ENCODE results near the gene ATXN7.

The ATXN7 gene

DNA sequence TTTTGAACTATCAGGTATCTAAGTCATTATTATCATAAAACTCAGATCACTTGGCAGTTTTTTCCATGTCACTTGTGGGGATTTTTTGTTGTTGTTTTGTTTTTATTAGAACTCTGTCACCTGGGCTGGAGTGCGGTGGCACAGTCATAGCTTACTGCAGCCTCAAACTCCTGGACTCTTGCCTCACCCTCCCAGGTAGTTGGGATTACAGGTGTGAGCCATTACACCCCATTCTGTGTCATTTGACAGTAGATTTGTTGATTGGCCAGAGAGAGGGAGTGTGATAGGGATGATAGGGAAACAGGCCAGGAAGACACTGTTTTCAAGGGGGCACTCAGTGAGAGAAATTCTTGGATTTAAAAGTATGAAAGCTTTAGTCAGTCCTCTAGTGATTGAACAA, 103.2 kb downstream of the ATXN7 start:
- DNase-seq: no peak

DNA sequence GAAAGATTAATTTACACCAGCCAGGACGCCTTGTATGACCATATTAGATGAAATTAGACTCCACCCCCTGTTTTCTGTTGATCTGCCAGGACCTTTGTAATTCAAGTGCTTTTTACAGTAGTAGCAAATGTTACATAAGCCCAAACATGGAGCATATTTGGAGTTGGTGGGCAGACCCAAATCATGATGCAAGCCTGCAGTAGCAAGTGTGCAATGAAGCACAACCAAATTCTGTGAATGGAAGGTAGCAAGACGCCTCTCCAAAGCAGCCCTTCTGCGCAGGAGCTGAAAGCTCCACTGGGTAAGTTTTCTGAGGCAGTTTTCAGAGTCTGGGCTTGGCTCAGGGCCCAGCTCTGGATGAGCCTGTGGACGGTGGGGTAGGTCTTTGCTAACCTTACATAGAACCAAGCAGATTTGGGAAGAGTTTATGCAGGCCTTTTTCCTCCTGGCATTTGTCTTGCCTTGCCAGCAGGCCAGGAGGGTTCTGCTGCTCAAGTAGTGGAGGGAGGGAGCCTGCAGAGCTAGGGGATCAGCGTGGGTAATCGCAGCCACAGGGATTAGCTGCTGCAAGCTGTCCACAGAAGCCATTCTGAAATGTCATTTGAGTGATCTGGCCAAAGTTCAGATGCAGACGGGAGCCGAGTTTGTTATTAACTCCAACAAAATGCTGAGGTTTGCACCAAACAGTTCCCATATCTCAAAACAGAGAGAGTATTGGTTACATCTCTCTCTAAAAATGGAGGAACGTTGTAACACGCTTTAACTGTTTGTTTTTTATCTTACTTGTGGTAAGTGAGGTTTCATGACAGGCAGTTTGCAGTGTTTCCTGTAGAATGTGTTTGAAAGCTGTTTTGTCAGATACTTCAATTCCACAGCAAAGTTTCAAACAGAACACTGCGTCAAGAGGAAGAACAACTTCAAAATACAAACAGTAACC, 104.3 kb downstream of the ATXN7 start:
- DNase-seq: no peak

DNA sequence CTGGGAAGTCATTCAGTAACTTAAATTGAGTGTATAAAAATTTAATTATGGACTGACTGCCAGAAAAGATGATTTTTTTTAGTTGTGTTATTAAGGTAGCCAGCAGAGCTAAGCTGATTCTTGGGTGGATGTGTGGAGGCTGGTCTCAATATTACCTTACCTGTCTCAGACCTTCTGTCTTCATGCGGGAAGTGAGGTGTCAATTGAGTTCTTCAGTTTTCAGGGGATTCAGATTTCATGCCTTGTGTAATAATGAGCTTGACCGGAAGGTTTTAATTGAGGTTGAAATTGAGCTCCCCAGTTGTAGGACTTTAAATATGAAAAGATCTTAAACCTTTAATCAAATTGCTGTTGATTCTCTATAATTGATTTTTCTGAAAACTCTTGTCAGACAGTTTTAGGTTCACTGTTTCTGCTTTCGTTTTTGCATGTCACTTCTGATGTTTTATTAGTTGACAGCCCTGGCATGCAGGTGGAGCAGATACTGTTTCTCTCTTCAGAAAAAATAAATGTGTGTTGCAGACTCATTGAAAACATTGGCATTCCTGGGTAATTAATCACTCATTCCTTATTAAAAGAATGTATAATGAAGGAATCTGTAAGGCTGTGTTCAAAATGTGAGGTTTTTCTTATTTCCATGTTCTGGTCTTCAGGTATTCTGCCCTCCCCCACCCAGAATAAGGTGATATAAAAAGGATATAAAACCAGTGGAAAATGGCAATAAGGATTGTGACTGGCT, 105.1 kb downstream of the ATXN7 start:
- DNase-seq: no peak

DNA sequence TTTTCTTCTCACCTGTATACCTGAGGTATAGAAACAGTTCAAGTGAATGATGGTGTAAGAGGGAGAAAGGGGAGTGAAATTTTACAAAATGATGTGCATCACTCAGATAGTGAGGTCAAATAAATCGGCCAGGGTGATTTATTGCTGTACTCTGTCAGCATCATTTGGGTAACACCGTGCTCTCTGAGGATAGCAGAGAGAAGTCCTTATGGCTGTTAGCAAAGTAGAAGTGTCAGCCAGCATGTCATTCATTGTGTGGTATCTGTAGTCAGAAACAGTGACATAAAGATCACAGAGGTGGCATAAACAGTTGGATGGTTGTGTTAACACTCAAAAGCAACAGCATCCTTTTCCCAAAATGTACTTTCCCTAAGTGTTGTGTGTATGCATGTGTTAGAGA, 106.2 kb downstream of the ATXN7 start:
- no peak for DNase-seq

DNA sequence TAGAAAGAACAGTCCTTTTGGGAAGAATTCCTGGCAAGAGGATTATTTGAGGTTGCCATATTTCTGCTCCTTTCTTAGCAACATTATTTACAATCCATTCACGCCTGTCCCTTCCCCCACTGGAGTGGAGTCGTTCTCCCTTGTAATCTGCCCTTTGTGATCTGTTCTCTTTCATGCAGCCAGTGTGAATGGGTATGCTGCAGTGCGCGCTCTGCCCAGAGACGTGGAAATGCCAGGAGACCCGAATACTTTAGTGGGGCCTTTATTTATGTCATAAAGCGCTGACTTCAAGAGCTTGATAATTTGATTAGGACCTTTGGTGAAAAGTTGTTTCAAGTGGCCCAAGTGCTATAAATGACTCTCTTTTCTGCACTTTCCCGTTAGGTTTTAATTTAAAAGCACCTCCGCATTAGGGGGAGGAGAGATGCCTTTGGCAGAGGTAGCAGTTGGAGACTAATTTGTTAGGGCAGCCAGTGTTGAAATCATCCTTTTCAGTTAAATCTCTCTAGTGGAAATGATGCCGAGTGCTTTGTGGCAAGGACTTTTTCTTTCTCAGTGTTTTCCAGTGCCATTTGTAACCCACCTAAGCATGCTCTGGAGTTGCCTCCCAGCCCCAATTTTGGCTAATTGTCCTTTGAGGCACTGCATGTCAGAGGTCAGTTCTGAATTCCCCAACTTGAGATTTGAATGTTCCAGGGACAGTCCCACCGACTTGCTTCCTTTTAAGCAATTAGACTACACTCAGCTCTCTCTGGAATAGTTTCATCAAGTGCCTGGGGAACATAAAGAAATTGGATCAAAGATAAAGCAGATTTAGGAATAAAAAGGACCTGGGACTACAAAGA, 107.2 kb downstream of the ATXN7 start:
- no peak for DNase-seq

DNA sequence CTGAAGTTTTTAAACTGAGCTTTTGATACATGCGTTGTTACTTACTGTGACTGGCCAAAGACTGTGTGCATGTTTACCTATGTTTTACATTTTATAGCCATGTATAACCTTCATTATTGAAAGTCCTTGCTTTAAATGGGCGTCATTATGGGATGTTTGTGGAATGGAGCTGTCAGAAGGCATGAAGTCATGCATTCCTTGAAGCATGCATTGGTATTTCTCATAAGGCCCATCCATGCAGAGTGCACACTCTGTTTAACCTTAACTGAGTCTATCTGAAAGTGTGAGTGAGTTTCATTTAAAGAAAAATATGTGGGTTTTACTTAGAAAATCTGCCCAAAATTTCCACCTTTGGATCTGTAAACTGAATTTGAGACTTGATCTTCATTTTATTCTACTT, 108.5 kb downstream of the ATXN7 start:
- DNase-seq: no peak

DNA sequence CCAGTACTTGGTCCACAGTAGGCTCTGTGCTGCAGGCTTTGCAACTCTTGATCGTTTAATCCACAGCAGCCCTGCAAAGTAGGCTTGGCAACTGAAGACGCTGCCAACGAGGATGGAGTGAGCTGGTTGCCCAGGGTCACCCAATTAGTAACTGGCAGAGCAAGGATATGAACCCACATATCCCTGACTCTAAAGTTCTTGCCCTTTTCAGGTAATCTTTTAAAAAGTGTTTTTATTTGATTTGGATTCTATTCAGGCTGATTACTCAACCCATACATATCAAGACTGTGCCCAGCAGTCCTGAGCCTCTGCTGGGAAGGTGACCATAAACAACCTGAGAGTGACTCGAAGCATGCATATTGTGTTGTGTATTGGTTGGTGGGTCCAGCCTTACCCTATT, 109.3 kb downstream of the ATXN7 start:
- DNase-seq: no peak

DNA sequence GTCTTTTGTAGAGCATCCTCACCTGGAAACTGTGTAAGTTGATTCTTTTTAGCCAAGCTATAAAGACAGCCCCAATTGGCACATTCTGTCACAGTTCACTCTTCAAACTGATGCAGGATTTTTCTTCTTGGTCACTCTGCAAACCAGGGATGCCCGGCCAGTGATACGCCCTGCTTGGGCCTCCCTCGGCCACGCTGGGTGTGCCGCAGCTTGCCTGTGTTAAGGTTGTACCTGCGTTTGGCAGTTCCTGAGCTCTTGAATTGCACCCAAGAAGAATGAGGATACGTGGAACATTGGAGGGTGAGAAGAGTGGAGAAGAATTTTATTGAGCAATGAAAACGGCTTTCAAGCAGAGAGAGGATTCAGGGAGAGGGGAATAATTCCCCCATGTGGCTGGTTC, 109.7 kb downstream of the ATXN7 start:
- DNase-seq: no peak

DNA sequence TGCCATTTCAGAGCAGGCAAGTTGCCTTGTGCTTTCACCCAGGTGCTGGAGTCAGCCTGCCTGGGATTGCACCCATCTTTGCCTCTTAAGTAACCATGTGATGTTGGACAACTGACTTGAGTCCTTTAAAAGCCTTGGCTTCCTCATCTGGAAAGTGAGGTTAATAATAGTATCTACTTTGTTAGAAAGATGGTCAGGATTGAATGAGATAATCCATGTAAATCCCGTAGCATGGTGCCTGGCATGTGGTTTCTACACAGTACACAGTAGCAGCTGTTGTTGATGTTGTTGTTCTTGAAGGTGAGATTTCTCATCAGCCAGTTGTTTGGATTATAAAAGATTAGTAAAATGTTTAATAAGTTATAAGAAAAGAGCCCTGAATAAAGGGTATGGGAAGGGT, 110.8 kb downstream of the ATXN7 start:
- no peak for DNase-seq

DNA sequence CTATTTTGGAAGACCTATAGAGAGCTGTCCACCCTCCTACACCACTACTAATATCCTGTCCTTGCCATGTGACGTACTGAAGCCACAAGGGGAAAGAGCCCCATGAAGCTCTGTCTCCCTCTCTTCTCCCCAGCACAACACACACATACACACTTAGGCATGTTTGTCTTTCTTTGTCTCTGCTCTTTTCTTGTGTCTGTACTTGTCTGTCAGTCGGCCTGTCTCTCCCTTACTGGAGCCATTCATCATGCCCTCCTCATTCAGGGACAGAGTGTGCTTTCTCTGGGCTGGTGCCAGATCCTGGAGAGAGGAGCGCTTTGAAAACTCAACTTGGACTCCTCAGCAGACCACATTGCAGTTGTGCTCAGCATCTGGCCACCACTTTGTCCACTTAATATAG, 112.1 kb downstream of the ATXN7 start:
- DNase-seq: no peak

DNA sequence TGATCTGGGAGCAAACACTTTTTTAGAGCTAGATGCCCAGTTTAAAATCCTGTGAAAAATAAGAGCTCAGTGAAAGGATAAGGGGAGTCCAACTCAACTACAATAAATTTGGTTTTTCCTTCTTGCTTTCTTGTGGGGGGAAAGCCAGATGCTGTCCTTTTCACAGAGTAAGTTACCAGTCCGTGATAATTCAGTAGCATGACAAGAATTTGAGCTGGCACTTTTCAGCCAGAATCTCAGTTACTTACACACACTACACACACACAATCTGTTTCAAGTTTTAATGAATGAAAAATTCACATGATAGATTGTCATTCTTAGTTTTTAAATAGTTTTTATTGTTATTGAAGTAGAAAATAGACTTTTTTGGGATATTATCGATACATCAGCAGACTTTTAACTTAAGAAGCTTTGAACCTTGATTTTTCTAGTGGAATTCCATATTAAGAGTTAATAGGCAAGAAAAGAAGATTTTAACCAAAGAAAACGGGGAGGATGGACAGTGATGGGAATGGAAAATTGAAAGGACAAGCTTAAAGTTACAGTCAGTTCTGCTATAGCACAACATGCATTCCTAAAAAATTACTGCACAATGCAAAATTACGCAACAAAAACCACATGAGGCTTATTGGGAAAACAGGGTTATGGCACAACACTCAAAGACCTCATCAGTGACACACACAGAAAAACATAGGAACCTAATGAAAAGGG, 112.6 kb downstream of the ATXN7 start:
- no peak for DNase-seq

DNA sequence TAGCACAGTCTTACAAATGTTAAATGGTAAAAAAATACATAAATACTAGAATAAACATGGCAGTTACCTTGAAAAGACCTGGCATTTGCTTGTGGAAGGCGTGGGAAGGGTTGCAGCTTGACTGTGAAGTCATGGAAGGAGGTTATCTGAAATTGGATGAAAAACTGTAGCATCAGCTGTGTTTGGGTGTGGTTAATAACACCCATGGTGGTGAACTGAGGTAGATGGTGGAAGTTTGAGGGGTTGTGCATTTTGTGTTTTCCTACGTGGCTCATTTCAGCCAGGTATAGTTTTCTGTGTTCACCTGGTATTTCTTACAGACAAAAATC, 113.2 kb downstream of the ATXN7 start:
- DNase-seq: no peak

DNA sequence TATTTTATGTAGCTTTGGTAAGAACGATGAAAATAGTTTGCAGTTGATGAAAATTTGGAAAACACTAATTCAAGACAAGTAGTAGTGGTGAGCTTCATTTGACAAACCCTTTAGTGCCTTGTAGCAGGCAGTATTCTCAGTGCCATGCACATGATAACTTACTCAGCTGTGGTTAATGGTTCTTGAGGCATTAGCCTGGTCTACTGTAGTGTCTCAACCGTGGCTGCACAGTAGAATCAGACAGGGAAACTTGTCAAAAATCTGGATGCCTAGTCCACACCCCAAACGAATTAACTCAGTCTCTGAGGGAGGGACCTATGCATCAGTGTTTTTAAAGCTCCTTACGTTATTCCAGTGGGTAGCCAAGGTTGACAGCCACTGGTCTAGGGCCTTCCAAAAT, 114.2 kb downstream of the ATXN7 start:
- no peak for DNase-seq

DNA sequence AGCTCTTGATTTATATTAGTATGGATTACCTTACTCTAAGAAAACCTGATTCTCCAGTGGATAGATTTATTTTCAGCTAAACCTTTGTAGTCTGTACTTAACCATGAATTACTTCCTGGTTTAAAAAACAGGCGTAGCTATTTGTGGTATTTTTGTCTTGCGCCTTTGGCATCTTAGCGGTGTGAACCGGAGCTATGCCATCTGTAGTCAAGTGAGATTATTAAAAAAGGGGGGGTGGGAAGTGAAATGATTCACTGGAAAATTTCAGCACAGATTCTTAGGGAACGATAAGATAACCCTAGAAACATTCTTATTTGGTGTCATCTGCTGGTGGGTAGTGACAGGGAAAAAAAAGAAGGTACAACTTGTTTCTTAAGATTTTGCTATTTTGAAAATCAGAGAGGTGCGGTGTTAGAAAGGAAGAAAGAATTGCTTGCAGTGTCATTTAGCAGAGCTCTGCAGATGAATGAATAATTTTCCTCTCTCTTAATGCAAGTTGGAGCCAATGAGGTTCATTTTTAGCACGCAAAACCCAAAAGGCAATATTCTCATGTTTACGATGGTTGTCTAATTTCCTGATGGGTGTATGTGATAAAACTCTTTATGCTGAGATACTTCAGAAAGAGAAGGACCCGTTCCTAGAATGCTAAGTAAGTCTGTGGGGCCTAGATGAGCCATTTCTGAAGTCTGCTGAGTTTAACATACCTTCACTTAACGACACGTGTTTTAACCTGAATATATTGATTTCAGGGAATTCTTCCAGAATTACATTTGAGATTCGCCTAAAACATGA, 115.6 kb downstream of the ATXN7 start:
- no peak for DNase-seq

DNA sequence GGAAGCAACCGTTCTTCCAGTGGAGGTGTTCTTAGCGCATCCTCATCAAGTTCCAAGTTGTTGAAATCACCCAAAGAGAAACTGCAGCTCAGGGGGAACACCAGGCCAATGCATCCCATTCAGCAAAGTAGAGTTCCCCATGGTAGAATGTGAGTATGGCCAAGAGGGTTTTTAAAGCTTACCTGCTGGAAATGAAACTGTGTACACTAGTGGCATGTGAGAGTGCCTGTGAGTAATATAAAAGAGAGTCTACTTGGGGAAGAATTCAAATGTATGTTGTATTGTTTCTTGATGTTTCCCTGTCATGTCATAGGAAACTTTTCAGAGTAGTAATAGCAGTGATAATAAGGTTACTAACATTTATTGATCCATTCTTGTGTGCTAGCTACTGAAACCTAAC, 116.4 kb downstream of the ATXN7 start:
- no peak for DNase-seq

DNA sequence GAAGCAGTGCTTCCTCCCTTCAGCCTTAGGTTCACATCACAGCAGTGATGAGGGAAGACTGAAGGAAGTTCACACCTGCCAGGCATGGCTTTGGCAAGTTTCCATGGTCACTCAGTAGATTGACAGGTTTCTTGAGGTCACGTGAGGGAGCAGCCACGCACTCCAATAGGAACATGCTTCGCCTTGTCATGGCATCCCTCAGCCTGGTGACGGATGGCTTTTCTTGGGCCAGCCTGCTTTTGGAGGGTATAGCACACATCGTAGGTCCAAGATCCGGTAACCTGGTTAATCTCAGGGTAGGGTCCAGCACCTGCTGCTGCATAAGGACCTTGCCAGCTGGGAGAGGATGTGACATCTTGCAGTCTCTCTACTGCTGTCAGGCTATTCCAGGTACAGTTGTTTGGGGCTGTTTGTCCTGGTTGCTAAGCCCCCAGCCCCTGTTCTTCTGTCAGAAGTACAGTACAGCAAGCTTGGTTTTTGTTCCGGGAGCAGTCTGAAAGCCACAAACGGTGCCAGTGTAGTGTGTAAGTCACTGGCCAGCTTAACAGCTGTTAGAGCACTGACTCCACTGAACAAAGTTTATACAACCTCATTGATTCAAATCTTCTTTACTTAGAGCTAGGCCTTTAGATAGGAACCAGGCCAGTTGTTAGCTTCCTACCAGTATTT, 117.3 kb downstream of the ATXN7 start:
- DNase-seq: no peak

DNA sequence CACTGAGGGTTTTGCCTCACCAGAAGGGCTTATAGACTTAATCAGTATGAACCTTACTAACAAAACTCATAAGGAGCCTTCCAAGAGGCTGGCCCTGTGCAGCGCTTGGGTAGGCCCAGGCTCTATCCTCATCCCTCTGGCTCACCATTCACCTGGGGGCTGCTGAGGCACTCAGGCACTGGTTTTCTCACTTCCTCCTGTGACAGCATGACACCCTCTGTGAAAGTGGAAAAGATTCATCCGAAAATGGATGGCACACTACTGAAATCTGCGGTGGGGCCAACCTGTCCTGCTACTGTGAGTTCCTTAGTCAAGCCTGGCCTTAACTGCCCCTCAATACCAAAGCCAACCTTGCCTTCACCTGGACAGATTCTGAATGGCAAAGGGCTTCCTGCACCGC, 118.3 kb downstream of the ATXN7 start:
- DNase-seq: no peak

DNA sequence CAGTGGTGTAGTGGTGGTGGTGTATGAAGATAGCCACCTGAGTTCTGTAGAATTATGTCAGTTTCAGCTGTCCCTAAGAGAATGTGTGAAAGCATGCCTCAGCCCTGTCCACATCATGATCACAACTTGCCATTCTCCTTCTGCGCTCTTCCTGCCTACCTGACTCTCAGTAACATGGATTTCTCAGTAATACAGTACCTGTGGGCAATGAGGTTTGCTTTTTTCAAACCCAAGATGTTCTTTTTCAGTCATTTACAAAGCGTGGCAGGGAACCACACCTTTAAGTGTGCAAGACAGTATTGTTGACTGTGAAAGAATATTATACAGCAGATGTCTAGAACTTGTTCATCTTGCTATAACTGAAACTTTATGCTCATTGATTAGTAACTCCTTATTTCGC, 120.7 kb downstream of the ATXN7 start:
- no peak for DNase-seq

DNA sequence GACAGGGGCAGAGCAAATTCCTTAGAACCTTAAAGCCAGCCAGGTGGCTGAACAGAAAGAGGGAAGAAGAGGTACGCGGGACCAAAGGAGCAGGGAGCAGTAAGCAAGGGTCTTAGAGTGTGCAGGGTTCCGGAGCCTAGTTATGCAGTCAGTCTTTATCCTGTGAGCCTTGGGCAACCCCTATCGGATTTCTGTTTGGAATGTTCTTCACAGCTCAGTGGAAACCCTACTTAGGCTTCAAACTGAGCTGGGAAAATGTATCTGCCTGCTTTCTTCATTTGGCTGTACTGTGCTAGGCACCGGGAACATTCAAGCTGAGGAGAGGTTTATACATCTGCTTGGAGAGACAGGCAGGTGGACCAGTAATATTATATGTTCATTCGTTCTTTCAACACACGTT, 122.5 kb downstream of the ATXN7 start:
- no peak for DNase-seq

DNA sequence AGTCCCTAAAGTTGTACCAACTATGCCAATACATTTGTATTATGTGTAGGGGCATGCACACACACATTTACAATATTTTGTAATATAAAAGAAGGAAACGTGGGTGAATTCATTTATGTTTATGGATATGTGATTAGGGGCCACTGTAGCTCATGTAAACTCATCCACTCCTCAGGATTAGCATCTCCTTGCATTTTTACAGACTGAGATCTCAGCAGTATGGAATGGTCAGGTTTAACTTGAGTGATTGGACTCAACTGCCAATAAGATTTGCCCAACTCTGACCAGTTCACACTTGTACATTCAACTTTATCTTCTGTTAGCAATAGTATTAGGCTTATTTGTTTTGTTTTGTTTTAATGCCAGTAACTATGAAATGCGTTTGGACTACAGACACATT, 123.2 kb downstream of the ATXN7 start:
- DNase-seq: no peak

DNA sequence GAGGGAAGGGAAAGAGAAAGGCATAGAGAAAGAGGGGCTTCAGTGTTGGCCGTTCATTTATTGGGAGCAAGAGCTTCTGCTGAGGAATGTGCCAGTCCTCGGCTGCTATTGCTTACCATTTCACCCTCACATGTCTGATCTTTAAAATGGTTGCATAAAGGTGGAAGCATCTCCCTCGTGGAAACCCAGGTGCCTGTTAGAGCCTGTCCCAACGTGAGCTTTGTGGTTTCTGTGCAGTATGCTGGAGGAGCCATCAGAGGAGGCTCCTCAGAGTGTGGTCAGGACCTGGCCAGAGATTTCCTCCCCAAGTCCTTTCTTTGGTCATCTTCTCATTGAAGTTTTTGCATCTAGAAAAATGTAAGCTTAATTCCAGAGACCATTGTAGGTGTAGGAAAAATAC, 125.3 kb downstream of the ATXN7 start:
- DNase-seq: no peak

DNA sequence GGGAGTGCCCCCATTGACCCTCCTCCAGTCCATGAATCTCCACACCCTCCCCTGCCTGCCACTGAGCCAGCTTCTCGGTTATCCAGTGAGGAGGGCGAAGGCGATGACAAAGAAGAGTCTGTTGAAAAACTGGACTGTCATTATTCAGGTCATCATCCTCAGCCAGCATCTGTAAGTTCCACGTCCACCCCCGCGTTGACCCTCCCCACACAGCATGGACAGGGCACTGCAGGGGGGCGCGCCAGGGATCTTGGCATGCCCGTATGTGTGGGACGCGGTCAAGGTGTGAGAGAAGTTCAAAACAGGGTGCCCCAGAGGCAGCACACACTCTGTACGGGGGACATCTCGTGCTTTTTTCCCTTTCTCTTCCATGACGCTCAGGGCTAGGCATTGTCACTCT, 126.5 kb downstream of the ATXN7 start:
- DNase-seq: no peak

Data from NCI-H146 (cell line).